CD8-positive, alpha-beta memory T cell (primary cell): ENCODE measurements around the gene GTPBP6. TPM values are rescaled to one million over a fixed set of nuclear protein-coding genes. Genes with fewer than 3 reads are reported as not detected.
"Not testable (repeated sequence)": the region's sequence is repeated elsewhere in the genome, so short reads cannot be mapped to it uniquely, and the experiment has no call there.

Experiments
- CTCF ChIA-PET: fragments of 350-600 bp; sonication (Branson Sonifier 250); formaldehyde crosslinking; loops from one replicate; lab custom pipeline; 2021; ENCODE audit warnings: antibody characterized with exemption; lab: Charles Lee
- POLR2A ChIA-PET: fragments of 350-600 bp; sonication (Branson Sonifier 250); formaldehyde crosslinking; loops from one replicate; lab custom pipeline; 2021; ENCODE audit warnings: antibody characterized with exemption; lab: Charles Lee
- DNase-seq, 5 donors: peaks; one replicate each; pipeline versions ENCODE4 v3.0.0 to v3.0.0-alpha.2; 2020 to 2022; ENCODE audit warnings: mixed read lengths in 1 of 5
- H3K27ac ChIP-seq: one replicate; pipeline ENCODE4 v1.7.0; 2013; ENCODE audit warnings: low read depth, mild to moderate bottlenecking, low read length, moderate library complexity
- H3K27me3 ChIP-seq: 2 replicates; pipeline ENCODE4 v1.7.0; 2013; ENCODE audit warnings: low read length, mild to moderate bottlenecking; ENCODE audit not compliant: insufficient read depth, poor library complexity, severe bottlenecking
- H3K36me3 ChIP-seq: 2 replicates; pipeline ENCODE4 v1.7.0; 2013; ENCODE audit warnings: mild to moderate bottlenecking, low read length, moderate library complexity; ENCODE audit not compliant: insufficient read depth
- H3K4me1 ChIP-seq: 2 replicates; pipeline ENCODE4 v1.7.0; 2013; ENCODE audit warnings: mild to moderate bottlenecking, low read length, moderate library complexity; ENCODE audit not compliant: insufficient read depth
- H3K4me3 ChIP-seq: 2 replicates; pipeline ENCODE4 v1.7.0; 2013; ENCODE audit warnings: mild to moderate bottlenecking, low read length
- H3K9me3 ChIP-seq: 2 replicates; pipeline ENCODE4 v1.7.0; 2013; ENCODE audit warnings: mild to moderate bottlenecking, low read length
- H3K27ac Mint-ChIP-seq, 8 donors: one replicate each; pipeline ENCODE4 v1.8.0; 2020 to 2021; ENCODE audit warnings: mixed read lengths in 8 of 8, mild to moderate bottlenecking in 6 of 8, inconsistent platforms in 3 of 8, moderate library complexity in 3 of 8
- H3K27me3 Mint-ChIP-seq, 2 donors: one replicate each; pipeline ENCODE4 v1.8.0; 2020 to 2021; ENCODE audit warnings: mixed read lengths in 2 of 2, mild to moderate bottlenecking in 1 of 2, moderate library complexity in 1 of 2
- H3K36me3 Mint-ChIP-seq, 3 donors: one replicate each; pipeline ENCODE4 v1.8.0; 2020 to 2021; ENCODE audit warnings: mixed read lengths in 3 of 3, inconsistent platforms in 1 of 3, mild to moderate bottlenecking in 1 of 3
- H3K4me1 Mint-ChIP-seq, 3 donors: one replicate each; pipeline ENCODE4 v1.8.0; 2020 to 2021; ENCODE audit warnings: mixed read lengths in 3 of 3, inconsistent platforms in 1 of 3, mild to moderate bottlenecking in 1 of 3
- H3K4me3 Mint-ChIP-seq, 7 donors: one replicate each; pipeline ENCODE4 v1.8.0; 2020 to 2021; ENCODE audit warnings: mixed read lengths in 7 of 7, mild to moderate bottlenecking in 6 of 7, moderate library complexity in 4 of 7, inconsistent platforms in 2 of 7
- H3K9me3 Mint-ChIP-seq, 5 donors: one replicate each; pipeline ENCODE4 v1.8.0; 2020 to 2022; ENCODE audit warnings: mixed read lengths in 5 of 5, mild to moderate bottlenecking in 3 of 5, moderate library complexity in 2 of 5, inconsistent platforms in 1 of 5
- polyA plus RNA-seq: library from polyadenylated mRNA; unstranded; fragments of 300-500 nt; fragmentation: Illumina TruSeq; gene quantifications from one replicate; pipeline ENCODE4 v1.2.3, GENCODE V29; 2021
- total RNA-seq, 2 experiments: library from RNA; stranded (reverse); gene quantifications; one replicate each; pipeline ENCODE4 v1.2.3, GENCODE V29; 2021

The GTPBP6 gene
- total and polyA plus RNA-seq, 3 experiments from 2014 or later: 55.7 to 78.5 (median 77.8) TPM

GRCh38 chrX:307261-308111, 11.1 kb downstream of the GTPBP6 start:
- no peaks in the 10 kb centered on the region for H3K27me3 Mint-ChIP-seq
- H3K27ac Mint-ChIP-seq: no peak overlapping the region
- H3K36me3 Mint-ChIP-seq: peaks cover 10 to 73% (median 14%) of the 10 kb centered on the region in 3 donors
- Histone ChIP-seq H3K4me3 (no peak overlapping the region), H3K27ac (no peak overlapping the region), H3K9me3 (peaks cover 4% of the 10 kb centered on the region), H3K27me3 (no peaks in the 10 kb centered on the region), H3K4me1 (no peaks in the 10 kb centered on the region), H3K36me3 (peaks cover 18% of the 10 kb centered on the region)
- peak in 1 of 5 donors; percentile 49 for DNase-seq
- H3K4me1 Mint-ChIP-seq: no peaks in the 10 kb centered on the region
- ChIA-PET POLR2A (no interaction called here), CTCF (no interaction called here)
- no peak overlapping the region for H3K4me3 Mint-ChIP-seq
- no peaks in the 10 kb centered on the region for H3K9me3 Mint-ChIP-seq

GRCh38 chrX:306614-307251, 11.9 kb downstream of the GTPBP6 start:
- H3K4me3 ChIP-seq, DNase-seq, H3K4me1 ChIP-seq, POLR2A ChIA-PET, H3K4me3 Mint-ChIP-seq, H3K27ac ChIP-seq, CTCF ChIA-PET, H3K9me3 Mint-ChIP-seq, H3K27ac Mint-ChIP-seq, H3K4me1 Mint-ChIP-seq, H3K27me3 ChIP-seq, H3K9me3 ChIP-seq, H3K27me3 Mint-ChIP-seq: not testable (repeated sequence)
- peaks cover 8 to 69% (median 8%) of the 10 kb centered on the region in 3 donors for H3K36me3 Mint-ChIP-seq
- peaks cover 11% of the 10 kb centered on the region for H3K36me3 ChIP-seq

GRCh38 chrX:305781-306613, 12.6 kb downstream of the GTPBP6 start:
- DNase-seq: peak in 1 of 5 donors; percentile 42
- Mint-ChIP-seq H3K36me3 (peaks cover 7 to 68% (median 8%) of the 10 kb centered on the region in 3 donors), H3K27ac (peak overlapping the region in 2 of 8 donors; percentile 6 to 10)
- H3K9me3 Mint-ChIP-seq, H3K4me1 ChIP-seq, H3K36me3 ChIP-seq, H3K27ac ChIP-seq, H3K9me3 ChIP-seq, H3K4me1 Mint-ChIP-seq, H3K4me3 Mint-ChIP-seq, CTCF ChIA-PET, H3K4me3 ChIP-seq, H3K27me3 ChIP-seq, POLR2A ChIA-PET, H3K27me3 Mint-ChIP-seq: not testable (repeated sequence)

- no peak overlapping the region for H3K27ac Mint-ChIP-seq
- POLR2A ChIA-PET: no interaction called here
Measured at GRCh38 chrX:302975-303374, 15.6 kb downstream of the GTPBP6 start.

GRCh38 chrX:300334-300733, 18.3 kb downstream of the GTPBP6 start:
- POLR2A ChIA-PET: no interaction called here
- no peaks in the 10 kb centered on the region for H3K9me3 Mint-ChIP-seq
- no peak for DNase-seq
- H3K4me3 Mint-ChIP-seq: no peak overlapping the region
- H3K27ac Mint-ChIP-seq: peak overlapping the region in 1 of 8 donors; percentile 47
- H3K4me3 ChIP-seq: no peak overlapping the region
- no peaks in the 10 kb centered on the region for H3K9me3 ChIP-seq
- no peaks in the 10 kb centered on the region for H3K27me3 Mint-ChIP-seq
- peaks cover 3 to 43% (median 9%) of the 10 kb centered on the region in 3 donors for H3K36me3 Mint-ChIP-seq
- no peaks in the 10 kb centered on the region for H3K36me3 ChIP-seq
- H3K27me3 ChIP-seq: no peaks in the 10 kb centered on the region
- no peaks in the 10 kb centered on the region for H3K4me1 Mint-ChIP-seq
- CTCF ChIA-PET: no interaction called here
- H3K4me1 ChIP-seq: no peaks in the 10 kb centered on the region
- no peak overlapping the region for H3K27ac ChIP-seq

More at GRCh38 chrX:302975-303374, 15.6 kb downstream of the GTPBP6 start:
- peak in 1 of 5 donors; percentile 34 for DNase-seq
- peaks cover 8% of the 10 kb centered on the region for H3K36me3 ChIP-seq
- H3K27me3 Mint-ChIP-seq: no peaks in the 10 kb centered on the region
- H3K4me1 Mint-ChIP-seq: no peaks in the 10 kb centered on the region
- CTCF ChIA-PET: no interaction called here
- no peak overlapping the region for H3K4me3 Mint-ChIP-seq
- H3K4me3 ChIP-seq: no peak overlapping the region
- H3K27ac ChIP-seq: no peak overlapping the region
- peaks cover 5 to 55% (median 8%) of the 10 kb centered on the region in 3 donors for H3K36me3 Mint-ChIP-seq
- peaks cover 4% of the 10 kb centered on the region for H3K9me3 ChIP-seq
- H3K4me1 ChIP-seq: no peaks in the 10 kb centered on the region
- no peaks in the 10 kb centered on the region for H3K27me3 ChIP-seq
- no peaks in the 10 kb centered on the region for H3K9me3 Mint-ChIP-seq

- Histone ChIP-seq H3K4me1 (no peaks in the 10 kb centered on the region), H3K4me3 (no peak overlapping the region), H3K36me3 (no peaks in the 10 kb centered on the region), H3K27ac (no peak overlapping the region), H3K27me3 (no peaks in the 10 kb centered on the region), H3K9me3 (no peaks in the 10 kb centered on the region)
- Mint-ChIP-seq H3K9me3 (no peaks in the 10 kb centered on the region), H3K27ac (no peak overlapping the region), H3K4me1 (no peaks in the 10 kb centered on the region), H3K27me3 (no peaks in the 10 kb centered on the region), H3K4me3 (no peak overlapping the region), H3K36me3 (peaks cover 0 to 33% (median 9%) of the 10 kb centered on the region in 3 donors)
- ChIA-PET POLR2A (no interaction called here), CTCF (no interaction called here)
- peak in 1 of 5 donors; percentile 42 for DNase-seq
Measured at GRCh38 chrX:298993-299392, 19.6 kb downstream of the GTPBP6 start.

GRCh38 chrX:295136-295535, 23.5 kb downstream of the GTPBP6 start:
- no peak overlapping the region for H3K27ac Mint-ChIP-seq
- POLR2A ChIA-PET: no interaction called here
- no peak overlapping the region for H3K27ac ChIP-seq

More at GRCh38 chrX:295136-295535, 23.5 kb downstream of the GTPBP6 start:
- H3K4me3 Mint-ChIP-seq: no peak overlapping the region
- H3K36me3 Mint-ChIP-seq: peaks cover 4 to 38% (median 9%) of the 10 kb centered on the region in 3 donors
- DNase-seq: peak in 1 of 5 donors; percentile 27
- no peaks in the 10 kb centered on the region for H3K4me1 Mint-ChIP-seq
- no peaks in the 10 kb centered on the region for H3K27me3 Mint-ChIP-seq
- no peaks in the 10 kb centered on the region for H3K27me3 ChIP-seq
- no peaks in the 10 kb centered on the region for H3K9me3 Mint-ChIP-seq
- peaks cover 6% of the 10 kb centered on the region for H3K36me3 ChIP-seq
- no peaks in the 10 kb centered on the region for H3K4me1 ChIP-seq
- no peaks in the 10 kb centered on the region for H3K9me3 ChIP-seq
- H3K4me3 ChIP-seq: no peak overlapping the region
- CTCF ChIA-PET: no interaction called here
